ENCODE results near the gene MED29. TPM values are rescaled to one million over a fixed set of nuclear protein-coding genes. Genes with fewer than 3 reads are reported as not detected.

The MED29 gene
- total and polyA plus RNA-seq, 2 of the 4 experiments (the other 2 are of a cell fraction): 17.6 to 28.8 TPM

DNA sequence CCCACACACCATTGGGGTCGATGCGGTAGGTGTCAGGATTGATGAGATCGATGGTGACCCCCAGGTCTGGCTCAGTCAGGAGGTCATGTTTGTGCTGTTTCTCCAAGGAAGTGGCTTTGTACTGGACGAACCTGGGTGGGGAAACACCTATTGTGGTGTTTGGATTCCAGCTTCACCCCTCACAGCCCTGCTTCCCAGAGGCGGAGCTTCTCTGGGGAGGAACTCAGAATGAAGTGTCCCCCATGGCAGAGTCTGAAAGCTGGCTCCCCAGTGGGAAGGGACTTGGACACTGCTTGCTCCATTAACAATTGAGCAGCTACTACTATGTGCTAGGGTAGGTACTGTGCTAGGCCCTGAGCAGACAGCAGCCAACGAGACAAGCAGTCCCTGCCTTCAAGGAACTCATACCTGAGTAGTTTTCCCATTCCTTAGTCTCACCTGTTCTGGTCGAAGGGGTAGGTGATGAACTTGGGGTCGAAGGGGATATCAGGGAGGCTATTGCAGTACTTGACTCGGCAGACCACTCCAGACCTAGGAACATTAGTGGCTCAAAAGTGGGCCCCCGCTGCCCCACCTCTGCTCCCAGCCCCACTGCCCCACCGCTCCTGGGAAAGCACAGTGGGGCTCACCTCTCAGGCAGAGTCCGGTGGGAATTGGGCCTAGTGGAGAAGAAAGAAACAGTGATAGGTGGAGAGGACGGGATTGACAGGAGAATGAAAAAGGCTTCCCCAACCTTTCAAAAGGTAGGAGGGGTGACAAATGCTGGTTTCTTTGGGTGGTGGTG is 1.4 kb upstream of the MED29 start (continued):
- TF ChIP-seq MAZ (IDR thresholded peaks at IDR 0.05; ENCODE audit: borderline replicate concordance, low read depth, low read length) (no peak), CEBPB (IDR thresholded peaks at IDR 0.05; ENCODE audit: low read depth, low read length) (no peak)

DNA sequence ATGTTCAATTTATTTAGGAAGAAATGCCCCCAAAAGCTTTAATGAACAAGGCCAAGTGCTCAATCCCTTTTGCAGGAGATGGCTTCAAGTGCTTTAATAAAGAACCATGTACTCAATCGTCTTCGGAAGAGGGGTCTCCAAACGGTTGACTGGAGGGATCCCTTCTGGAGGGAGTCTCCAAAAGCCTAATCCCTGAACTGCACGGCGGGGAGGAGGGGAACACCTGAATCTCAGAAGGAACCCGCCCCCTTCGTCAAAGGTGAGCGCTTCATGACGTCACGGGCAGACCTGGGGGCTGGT is 777 bp upstream of the MED29 start:
- no peak for ATAC-seq (ENCODE audit: low read depth)
- ChIA-PET POLR2A (ENCODE audit: unreplicated experiment) (interaction anchor here (1.5 kb wide), 1 partner anchor 46 kb away, joined by 5 read pairs; the partner anchor contains the start of gene RPS16), CTCF (interaction anchor here (0.6 kb wide), 1 partner anchor 30 kb away, joined by 3 read pairs; no protein-coding TSS in a partner anchor)
- H2BK20ac ChIP-seq (ENCODE audit: low read depth, low read length): no peak overlapping the region
- H3K79me1 ChIP-seq (ENCODE audit: low read depth in 1 of 2, low read length in 2 of 2): peaks cover 34 to 55% of the 10 kb centered on the region in 2 experiments
- H4K20me1 ChIP-seq (ENCODE audit: insufficient read depth, low read length): no peaks in the 10 kb centered on the region
- peak overlapping the region; percentile 93 for H3K14ac ChIP-seq (replicated peaks; ENCODE audit: low read depth, low read length)
- H3K4me2 ChIP-seq (ENCODE audit: low read depth, low read length): peak overlapping the region; percentile 88
- peaks cover 15% of the 10 kb centered on the region; the same call in 1 of the 2 replicates for H3K9me1 ChIP-seq (ENCODE audit: insufficient read depth, low read length)
- H4K8ac ChIP-seq (ENCODE audit: low read depth in 2 of 2, low read length in 2 of 2): peak overlapping the region; percentile 38 to 92
- H3K27me3 ChIP-seq (ENCODE audit: control insufficient read depth, insufficient read depth, low read length): no peaks in the 10 kb centered on the region
- H4K5ac ChIP-seq (ENCODE audit: low read depth, low read length): peak overlapping the region; percentile 53
- peak overlapping the region; percentile 70; the same call in 1 of the 2 replicates for H2BK120ac ChIP-seq (ENCODE audit: low read depth, low read length)
- H2AK9ac ChIP-seq (replicated peaks; ENCODE audit: low read depth, low read length, poor library complexity): peak overlapping the region; percentile 100
- peak overlapping the region; percentile 96 for H2AFZ ChIP-seq (replicated peaks; ENCODE audit: low read length, poor library complexity)
- H3K18ac ChIP-seq (ENCODE audit: low read depth, low read length): peak overlapping the region; percentile 51; the same call in 1 of the 2 replicates
- peak overlapping the region; percentile 93 for H3K4ac ChIP-seq (ENCODE audit: low read depth, low read length)
- intact Hi-C loops (cut with micrococcal nuclease): loop anchor here (2.0 kb wide), 1 partner anchor 48 kb away; the partner anchor contains the start of gene SAMD4B
- H3K23ac ChIP-seq (ENCODE audit: low read depth, low read length): peak overlapping the region; percentile 73
- dilution Hi-C loops (cut with HindIII; ENCODE audit: low sequenced_read_pairs, unreplicated experiment): no loop called here
- no peaks in the 10 kb centered on the region for H3K9me3 ChIP-seq (ENCODE audit: control insufficient read depth, insufficient read depth, low read length)
- H3K4me3 ChIP-seq (ENCODE audit: insufficient read depth, low read depth, low read length): peak overlapping the region; percentile 64
- H4K91ac ChIP-seq (ENCODE audit: insufficient read depth, low read depth, low read length): peak overlapping the region; percentile 94
- DNase-seq: no peak
- H3K36me3 ChIP-seq (ENCODE audit: control insufficient read depth, insufficient read depth, low read length): peaks cover 46% of the 10 kb centered on the region
- in situ Hi-C loops (cut with MboI; ENCODE audit: low sequenced_read_pairs): no loop called here
- no TSS peak for BruUV-seq (replicated peaks)
- peak overlapping the region; percentile 97 for H2AK5ac ChIP-seq (ENCODE audit: low read depth, low read length)
- H3K4me1 ChIP-seq (ENCODE audit: control insufficient read depth, insufficient read depth, low read length): peaks cover 12% of the 10 kb centered on the region
- 0% methylated on average over 5 of the region's 10 CpGs; no CpG with 5 or more reads in 1 of the 2 experiments for WGBS, 2 experiments (ENCODE audit: extremely low coverage in 2 of 2, insufficient read length in 1 of 2)
- H2BK15ac ChIP-seq (ENCODE audit: low read depth, low read length): no peak overlapping the region
- no peak for TF ChIP-seq NFE2L2 (IDR thresholded peaks at IDR 0.05; ENCODE audit: low read depth, low read length)
- TF ChIP-seq FOS (IDR thresholded peaks at IDR 0.05; ENCODE audit: low read depth, low read length): no peak
- no peak for TF ChIP-seq BHLHE40 (IDR thresholded peaks at IDR 0.05; ENCODE audit: low read depth, low read length)
- H3K56ac ChIP-seq (ENCODE audit: extremely low read depth, insufficient read depth, low read length): peak overlapping the region; percentile 84
- peak overlapping the region; percentile 92 for H3K27ac ChIP-seq (ENCODE audit: insufficient read depth, low read length)
- peak overlapping the region; percentile 87 for H3K9ac ChIP-seq (ENCODE audit: low read depth, low read length)
- peak overlapping the region; percentile 93 for H2BK5ac ChIP-seq (ENCODE audit: low read depth, low read length, poor library complexity, severe bottlenecking)
